Measurements from ENCODE around the gene COMMD1.

COMMD1 gene

DNA sequence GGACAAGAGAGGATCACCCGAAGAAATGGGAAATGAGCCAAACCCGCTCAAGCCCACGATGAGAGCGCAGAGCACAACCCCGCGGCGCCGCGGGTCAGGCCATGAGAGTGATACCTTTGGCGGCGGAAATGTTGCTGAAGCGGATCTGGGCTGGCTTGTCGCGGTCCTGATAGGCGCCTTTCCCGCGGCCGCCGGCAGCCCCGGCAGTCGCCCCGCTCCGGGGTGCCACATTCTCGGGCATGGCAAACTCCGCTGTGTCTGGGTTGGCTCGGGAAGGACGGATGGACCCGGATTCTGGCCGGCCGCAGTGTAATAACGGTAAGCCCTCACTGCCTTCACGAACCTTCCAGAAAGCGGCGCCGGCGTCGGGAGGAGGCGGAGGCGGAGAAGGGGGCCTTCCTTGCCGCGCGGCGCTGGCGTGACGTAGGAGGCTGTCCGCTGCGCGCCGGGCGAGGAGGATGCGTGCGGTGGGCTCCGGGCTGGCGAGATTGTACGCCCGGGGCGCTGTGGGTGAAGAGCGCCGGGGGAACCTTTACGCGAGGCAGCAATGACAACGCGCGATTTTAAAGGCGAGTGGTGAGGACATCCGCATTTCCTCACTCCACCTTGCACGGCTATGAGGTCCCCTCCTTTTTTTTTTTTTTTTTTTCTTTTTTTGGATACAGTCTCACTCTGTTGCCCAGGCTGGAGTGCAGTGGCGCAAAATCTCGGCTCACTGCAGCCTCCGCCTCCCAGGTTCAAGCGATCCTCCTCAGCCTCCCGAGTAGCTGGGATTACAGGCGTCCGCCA, 17.0 kb upstream of the COMMD1 start, which contains the start of gene CCT4 (continued):
- TF ChIP-seq, protein P1, sequence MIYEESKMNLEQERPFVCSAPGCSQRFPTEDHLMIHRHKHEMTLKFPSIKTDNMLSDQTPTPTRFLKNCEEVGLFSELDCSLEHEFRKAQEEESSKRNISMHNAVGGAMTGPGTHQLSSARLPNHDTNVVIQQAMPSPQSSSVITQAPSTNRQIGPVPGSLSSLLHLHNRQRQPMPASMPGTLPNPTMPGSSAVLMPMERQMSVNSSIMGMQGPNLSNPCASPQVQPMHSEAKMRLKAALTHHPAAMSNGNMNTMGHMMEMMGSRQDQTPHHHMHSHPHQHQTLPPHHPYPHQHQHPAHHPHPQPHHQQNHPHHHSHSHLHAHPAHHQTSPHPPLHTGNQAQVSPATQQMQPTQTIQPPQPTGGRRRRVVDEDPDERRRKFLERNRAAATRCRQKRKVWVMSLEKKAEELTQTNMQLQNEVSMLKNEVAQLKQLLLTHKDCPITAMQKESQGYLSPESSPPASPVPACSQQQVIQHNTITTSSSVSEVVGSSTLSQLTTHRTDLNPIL (CRISPR knock-in tag; IDR thresholded peaks at IDR 0.05; ENCODE audit: low read depth) = no peak
- TF ChIP-seq ZFP3 (CRISPR knock-in tag; IDR thresholded peaks at IDR 0.05) (no peak), ESRRG (CRISPR knock-in tag; IDR thresholded peaks at IDR 0.05) (no peak), ZFP30 (CRISPR knock-in tag; IDR thresholded peaks at IDR 0.05) (no peak), GLIS3 (CRISPR knock-in tag; IDR thresholded peaks at IDR 0.05) (no peak), ZNF565 (CRISPR knock-in tag; conservative IDR thresholded peaks at IDR 0.05; ENCODE audit: low read depth) (no peak), RARB (CRISPR knock-in tag; IDR thresholded peaks at IDR 0.05) (no peak), ISL1 (CRISPR knock-in tag; IDR thresholded peaks at IDR 0.05) (no peak), TCF4 (CRISPR knock-in tag; IDR thresholded peaks at IDR 0.05; ENCODE audit: borderline replicate concordance) (0 out of 2 replicates have a peak, but pooled peaks have one; percentile 9), CSDC2 (CRISPR knock-in tag; IDR thresholded peaks at IDR 0.05) (no peak), POU6F1 (CRISPR knock-in tag; IDR thresholded peaks at IDR 0.05; ENCODE audit: borderline replicate concordance, low read depth) (0 out of 2 replicates have a peak, but pooled peaks have one; percentile 57), BACH2 (CRISPR knock-in tag; IDR thresholded peaks at IDR 0.05; ENCODE audit: borderline replicate concordance) (no peak), TOX (CRISPR knock-in tag; IDR thresholded peaks at IDR 0.05; ENCODE audit: borderline replicate concordance) (no peak), SNAI2 (CRISPR knock-in tag; IDR thresholded peaks at IDR 0.05) (no peak), ZNF70 (CRISPR knock-in tag; IDR thresholded peaks at IDR 0.05) (0 out of 2 replicates have a peak, but pooled peaks have one; percentile 49), ARNTL (CRISPR knock-in tag; IDR thresholded peaks at IDR 0.05; ENCODE audit: borderline replicate concordance, low read depth) (no peak), PPARA (CRISPR knock-in tag; IDR thresholded peaks at IDR 0.05; ENCODE audit: borderline replicate concordance) (no peak)
- TF ChIP-seq, protein P2, sequence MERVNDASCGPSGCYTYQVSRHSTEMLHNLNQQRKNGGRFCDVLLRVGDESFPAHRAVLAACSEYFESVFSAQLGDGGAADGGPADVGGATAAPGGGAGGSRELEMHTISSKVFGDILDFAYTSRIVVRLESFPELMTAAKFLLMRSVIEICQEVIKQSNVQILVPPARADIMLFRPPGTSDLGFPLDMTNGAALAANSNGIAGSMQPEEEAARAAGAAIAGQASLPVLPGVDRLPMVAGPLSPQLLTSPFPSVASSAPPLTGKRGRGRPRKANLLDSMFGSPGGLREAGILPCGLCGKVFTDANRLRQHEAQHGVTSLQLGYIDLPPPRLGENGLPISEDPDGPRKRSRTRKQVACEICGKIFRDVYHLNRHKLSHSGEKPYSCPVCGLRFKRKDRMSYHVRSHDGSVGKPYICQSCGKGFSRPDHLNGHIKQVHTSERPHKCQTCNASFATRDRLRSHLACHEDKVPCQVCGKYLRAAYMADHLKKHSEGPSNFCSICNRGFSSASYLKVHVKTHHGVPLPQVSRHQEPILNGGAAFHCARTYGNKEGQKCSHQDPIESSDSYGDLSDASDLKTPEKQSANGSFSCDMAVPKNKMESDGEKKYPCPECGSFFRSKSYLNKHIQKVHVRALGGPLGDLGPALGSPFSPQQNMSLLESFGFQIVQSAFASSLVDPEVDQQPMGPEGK (CRISPR knock-in tag; IDR thresholded peaks at IDR 0.05; ENCODE audit: borderline replicate concordance) = no peak

- TF ChIP-seq PPARA (CRISPR knock-in tag; IDR thresholded peaks at IDR 0.05; ENCODE audit: borderline replicate concordance) (no peak), SNAI2 (CRISPR knock-in tag; IDR thresholded peaks at IDR 0.05) (no peak), RARB (CRISPR knock-in tag; IDR thresholded peaks at IDR 0.05) (no peak), TCF4 (CRISPR knock-in tag; IDR thresholded peaks at IDR 0.05; ENCODE audit: borderline replicate concordance) (no peak), ZFP3 (CRISPR knock-in tag; IDR thresholded peaks at IDR 0.05) (no peak), ZNF70 (CRISPR knock-in tag; IDR thresholded peaks at IDR 0.05) (no peak), ZNF565 (CRISPR knock-in tag; conservative IDR thresholded peaks at IDR 0.05; ENCODE audit: low read depth) (no peak), ZC3H10 (CRISPR knock-in tag; IDR thresholded peaks at IDR 0.05) (no peak), ISL1 (CRISPR knock-in tag; IDR thresholded peaks at IDR 0.05) (no peak), CSDC2 (CRISPR knock-in tag; IDR thresholded peaks at IDR 0.05) (no peak), GLIS3 (CRISPR knock-in tag; IDR thresholded peaks at IDR 0.05) (no peak)
- TF ChIP-seq, protein P2 (CRISPR knock-in tag; IDR thresholded peaks at IDR 0.05; ENCODE audit: borderline replicate concordance) = no peak
- peak; percentile 79 for ATAC-seq
Observed at GRCh38 chr2:61898810-61899209, 6.7 kb upstream of the COMMD1 start.

GRCh38 chr2:61900281-61900680, 5.2 kb upstream of the COMMD1 start:
- no peak for ATAC-seq
- TF ChIP-seq ZNF565 (CRISPR knock-in tag; conservative IDR thresholded peaks at IDR 0.05; ENCODE audit: low read depth) (no peak), OSR1 (CRISPR knock-in tag; IDR thresholded peaks at IDR 0.05) (no peak), ARNTL (CRISPR knock-in tag; IDR thresholded peaks at IDR 0.05; ENCODE audit: borderline replicate concordance, low read depth) (no peak), ESRRG (CRISPR knock-in tag; IDR thresholded peaks at IDR 0.05) (no peak)
- TF ChIP-seq, protein P2 (CRISPR knock-in tag; IDR thresholded peaks at IDR 0.05; ENCODE audit: borderline replicate concordance) = no peak

Measured in SK-N-SH treated with all-trans-retinoic acid at 6 μM for 48 hours (cell line).